HepG2 (cell line): ENCODE results near the gene DCT. TPM values are rescaled to one million over a fixed set of nuclear protein-coding genes. Genes with fewer than 3 reads are reported as not detected.

Source experiments
- ATAC-seq: fragments of 200-7000 bp; cut with Tn5 transposase; 3 replicates; pipeline ENCODE4 v1.9.1; 2020; ENCODE audit warnings: mild to moderate bottlenecking, moderate library complexity
- BruUV-seq: library from RNA; stranded (reverse); fragments of 400-500 nt; replicated peaks from 2 replicates; lab custom pipeline; 2021; lab: Mats Ljungman, UMichigan
- CTCF ChIA-PET: fragments of 300-600 bp; formaldehyde crosslinking; extraction: SDS; loops from one replicate; lab custom pipeline; 2021; ENCODE audit warnings: low total read pairs, inconsistent platforms, low intra/inter-chr PET ratio; lab: Yijun Ruan, JAX
- POLR2A ChIA-PET: fragments of 350-600 bp; sonication (Branson Sonifier 250); formaldehyde crosslinking; loops from one replicate; lab custom pipeline; 2020; ENCODE audit warnings: antibody characterized with exemption, inconsistent platforms; lab: Yijun Ruan, JAX
- DNase-seq: peaks from one replicate; pipeline ENCODE4 v3.0.0-alpha.2; 2015; ENCODE audit warnings: low spot score
- FAIRE-seq: peaks from 3 replicates; lab custom pipeline; 2011; peaks lifted over from hg19 to GRCh38; lab: Jason Lieb, UNC
- H2AFZ ChIP-seq: one replicate; pipeline ENCODE4 v1.6.1; 2011; ENCODE audit warnings: low read length, inconsistent platforms
- H3K27ac ChIP-seq: fragments of 300-600 bp; 3 replicates; pipeline ENCODE4 v1.8.0; 2011; ENCODE audit warnings: mixed run types, mild to moderate bottlenecking, mixed read lengths, low read length, inconsistent platforms; ENCODE audit not compliant: insufficient read depth; ENCODE audit errors: extremely low read length
- H3K27me3 ChIP-seq, 2 experiments: fragments of 200-600 bp in 1 of 2; 2 replicates in 1 of 2; 3 replicates in 1 of 2; pipeline versions ENCODE4 v1.6.0 to v1.8.0; 2011; ENCODE audit warnings: low read length in 2 of 2, mild to moderate bottlenecking in 2 of 2, moderate library complexity in 2 of 2, inconsistent platforms in 1 of 2; ENCODE audit not compliant: insufficient read depth in 2 of 2, control insufficient read depth in 1 of 2
- H3K36me3 ChIP-seq, 2 experiments: fragments of 200-600 bp in 1 of 2; replicated peaks in 1 of 2; 2 replicates in 1 of 2; 3 replicates in 1 of 2; pipeline versions ENCODE4 v1.5.1 to v1.8.0; 2011; ENCODE audit warnings: low read length in 2 of 2, inconsistent platforms in 1 of 2; ENCODE audit not compliant: insufficient read depth in 2 of 2, control insufficient read depth in 1 of 2
- H3K4me1 ChIP-seq: 2 replicates; pipeline ENCODE4 v1.5.1; 2012; ENCODE audit warnings: low read length, inconsistent platforms; ENCODE audit not compliant: insufficient read depth
- H3K4me2 ChIP-seq: 2 replicates; pipeline ENCODE4 v1.6.0; 2011; ENCODE audit warnings: low read depth, low read length, inconsistent platforms
- H3K4me3 ChIP-seq, 3 experiments: fragments of 200-600 bp in 1 of 3; sonication (generic), shearing (Covaris generic) in 1 of 3; replicated peaks in 1 of 3; 2 replicates each; pipeline ENCODE4 v1.5.1; 2011 to 2016; ENCODE audit warnings: low read length in 3 of 3, inconsistent platforms in 2 of 3, low read depth in 2 of 3, mild to moderate bottlenecking in 2 of 3, control low read depth in 1 of 3, mixed read lengths in 1 of 3; ENCODE audit not compliant: insufficient read depth in 1 of 3
- H3K79me2 ChIP-seq: one replicate; pipeline ENCODE4 v1.6.1; 2011; ENCODE audit warnings: low read length, inconsistent platforms; ENCODE audit not compliant: insufficient read depth
- H3K9ac ChIP-seq: 2 replicates; pipeline ENCODE4 v1.6.0; 2011; ENCODE audit warnings: mild to moderate bottlenecking, low read depth, low read length, inconsistent platforms; ENCODE audit not compliant: insufficient read depth
- H3K9me3 ChIP-seq: 2 replicates; pipeline ENCODE4 v1.5.1; 2012; ENCODE audit warnings: mild to moderate bottlenecking, low read length
- H4K20me1 ChIP-seq: 2 replicates; pipeline ENCODE4 v1.6.0; 2011; ENCODE audit warnings: inconsistent platforms, mild to moderate bottlenecking, low read length, moderate library complexity; ENCODE audit not compliant: insufficient read depth
- FOXA1 ChIP-seq, 2 experiments: fragments of 450-650 bp in 1 of 2; sonication (generic) in 1 of 2; formaldehyde crosslinking in 1 of 2; IDR thresholded peaks; 2 replicates each; pipeline versions ENCODE4 v1.4.0 to v1.6.1; 2016 to 2020; ENCODE audit warnings: missing genetic modification reagents in 1 of 2
- KAT7 ChIP-seq: IDR thresholded peaks from 2 replicates; pipeline ENCODE4 v1.6.1; 2018; ENCODE audit warnings: borderline replicate concordance, missing compliant biosample characterization
- MIER2 ChIP-seq: IDR thresholded peaks from 2 replicates; pipeline ENCODE4 v1.6.1; 2016; ENCODE audit warnings: missing biosample characterization, missing genetic modification reagents
- TEAD3 ChIP-seq: optimal IDR thresholded peaks from 2 replicates; pipeline ENCODE3; 2016; ENCODE audit warnings: borderline replicate concordance
- ZNF251 ChIP-seq: sonication (generic); formaldehyde crosslinking; IDR thresholded peaks from 2 replicates; pipeline ENCODE4 v1.9.0; 2021; ENCODE audit warnings: mild to moderate bottlenecking, missing genetic modification reagents
- ZNF451 ChIP-seq: sonication (generic); formaldehyde crosslinking; IDR thresholded peaks from 2 replicates; pipeline ENCODE4 v1.5.0; 2020; ENCODE audit warnings: mild to moderate bottlenecking, missing genetic modification reagents
- WGBS: methylation state at CpG from one replicate; pipeline ENCODE4 v1.1.6; 2017; ENCODE audit warnings: low lambda C conversion rate; 5-methylcytosine and 5-hydroxymethylcytosine counted together
- in situ Hi-C: cut with HindIII; loops from 2 replicates; pipeline ENCODE4 v1.10.0; 2017; ENCODE audit warnings: low pct_unique_long_range_greater_than_20kb; ENCODE audit not compliant: extremely low pct_ligation_motif_present
- intact Hi-C: fragments of 100-400 bp; cut with micrococcal nuclease; formaldehyde crosslinking; loops from one replicate; pipeline ENCODE4 v1.10.0; 2022; ENCODE audit not compliant: unreplicated experiment
- polyA plus RNA-seq, 8 experiments: library from polyadenylated mRNA; depleted of rRNA in 3 of 8; stranded (reverse) in 7 of 8; unstranded in 1 of 8; fragments of >200 nt; fragmentation: Illumina TruSeq in 4 of 8; extraction: Trizol in 4 of 8; gene quantifications; 2 replicates each; pipeline versions ENCODE4 v1.2.1 to v1.2.3, GENCODE V29; 2011 to 2016; ENCODE audit warnings: low read depth in 4 of 8, missing spikeins in 1 of 8, mixed read lengths in 1 of 8; ENCODE audit not compliant: insufficient read depth in 1 of 8
- total RNA-seq, 5 experiments: library from RNA; depleted of rRNA; stranded (reverse); fragments of >200 nt; fragmentation: Illumina TruSeq; extraction: Trizol; gene quantifications; 2 replicates each; pipeline ENCODE4 v1.2.3, GENCODE V29; 2016; ENCODE audit warnings: low read depth in 1 of 5
- TF ChIP-seq, protein P1 (sequence below): sonication (generic); formaldehyde crosslinking; IDR thresholded peaks from 2 replicates; pipeline ENCODE4 v1.5.1; 2020; ENCODE audit warnings: mild to moderate bottlenecking, missing genetic modification reagents, moderate library complexity
- TF ChIP-seq, protein P2 (sequence below): sonication (generic); formaldehyde crosslinking; IDR thresholded peaks from 2 replicates; pipeline ENCODE4 v1.4.0; 2020; ENCODE audit warnings: missing genetic modification reagents
- TF ChIP-seq, protein P3 (sequence below): sonication (generic); formaldehyde crosslinking; IDR thresholded peaks from 2 replicates; pipeline ENCODE4 v1.4.0; 2020; ENCODE audit warnings: missing genetic modification reagents, mild to moderate bottlenecking, borderline replicate concordance
- TF ChIP-seq, protein P4 (sequence below): sonication (generic); formaldehyde crosslinking; IDR thresholded peaks from 2 replicates; pipeline ENCODE4 v1.4.0; 2020; ENCODE audit warnings: mild to moderate bottlenecking, missing genetic modification reagents
- TF ChIP-seq, protein P5 (sequence below): sonication (generic); formaldehyde crosslinking; IDR thresholded peaks from 2 replicates; pipeline ENCODE4 v1.5.1; 2020; ENCODE audit warnings: missing genetic modification reagents, mild to moderate bottlenecking, borderline replicate concordance

DCT gene
- total and polyA plus RNA-seq, 2 of the 13 experiments (the other 11 are each of a cell fraction or from before 2014, with no cell fraction given), result not detected

DNA sequence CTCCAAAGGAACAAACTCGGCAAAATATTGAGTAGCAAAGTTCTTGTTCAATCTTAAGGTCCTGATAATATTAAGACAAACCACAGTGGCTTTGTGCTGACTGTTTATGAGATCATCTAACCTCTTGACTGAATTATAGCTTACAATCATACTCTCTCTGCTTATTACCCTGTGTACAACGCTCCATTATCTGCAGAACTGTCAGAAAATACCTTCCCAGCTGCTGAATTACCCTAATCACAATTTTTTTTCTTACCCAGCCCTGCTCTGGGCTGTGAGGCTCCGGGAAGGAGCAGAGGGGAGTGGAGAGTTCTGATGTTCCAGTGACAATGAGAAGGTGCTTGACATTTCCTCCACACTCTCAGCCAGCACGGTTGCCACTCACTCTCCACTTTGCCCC lies 64.8 kb downstream of the DCT start:
- DNase-seq (no peak), FAIRE-seq (no peak)
- CTCF ChIA-PET, result no interaction called here
- intact Hi-C loops, result loop anchor here (5.0 kb wide), 1 partner anchor 1167 kb away; no protein-coding TSS in a partner anchor
- Histone ChIP-seq H3K27ac (no peak overlapping the region), H3K9ac (no peak overlapping the region), H3K9me3 (no peaks in the 10 kb centered on the region), H3K36me3 (no peaks in the 10 kb centered on the region), H3K79me2 (no peaks in the 10 kb centered on the region), H3K27me3 (no peaks in the 10 kb centered on the region; a peak in 1 of 5 replicates)
- 3% methylated on average over 4 of the region's 4 CpGs for WGBS
- no peak for TF ChIP-seq ZNF251 (CRISPR knock-in tag)
- TF ChIP-seq ZNF451 (CRISPR knock-in tag), result no peak
- no peak for TF ChIP-seq MIER2
- TF ChIP-seq, protein P1, sequence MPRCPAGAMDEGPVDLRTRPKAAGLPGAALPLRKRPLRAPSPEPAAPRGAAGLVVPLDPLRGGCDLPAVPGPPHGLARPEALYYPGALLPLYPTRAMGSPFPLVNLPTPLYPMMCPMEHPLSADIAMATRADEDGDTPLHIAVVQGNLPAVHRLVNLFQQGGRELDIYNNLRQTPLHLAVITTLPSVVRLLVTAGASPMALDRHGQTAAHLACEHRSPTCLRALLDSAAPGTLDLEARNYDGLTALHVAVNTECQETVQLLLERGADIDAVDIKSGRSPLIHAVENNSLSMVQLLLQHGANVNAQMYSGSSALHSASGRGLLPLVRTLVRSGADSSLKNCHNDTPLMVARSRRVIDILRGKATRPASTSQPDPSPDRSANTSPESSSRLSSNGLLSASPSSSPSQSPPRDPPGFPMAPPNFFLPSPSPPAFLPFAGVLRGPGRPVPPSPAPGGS (CRISPR knock-in tag), result no peak
- TF ChIP-seq, protein P2, sequence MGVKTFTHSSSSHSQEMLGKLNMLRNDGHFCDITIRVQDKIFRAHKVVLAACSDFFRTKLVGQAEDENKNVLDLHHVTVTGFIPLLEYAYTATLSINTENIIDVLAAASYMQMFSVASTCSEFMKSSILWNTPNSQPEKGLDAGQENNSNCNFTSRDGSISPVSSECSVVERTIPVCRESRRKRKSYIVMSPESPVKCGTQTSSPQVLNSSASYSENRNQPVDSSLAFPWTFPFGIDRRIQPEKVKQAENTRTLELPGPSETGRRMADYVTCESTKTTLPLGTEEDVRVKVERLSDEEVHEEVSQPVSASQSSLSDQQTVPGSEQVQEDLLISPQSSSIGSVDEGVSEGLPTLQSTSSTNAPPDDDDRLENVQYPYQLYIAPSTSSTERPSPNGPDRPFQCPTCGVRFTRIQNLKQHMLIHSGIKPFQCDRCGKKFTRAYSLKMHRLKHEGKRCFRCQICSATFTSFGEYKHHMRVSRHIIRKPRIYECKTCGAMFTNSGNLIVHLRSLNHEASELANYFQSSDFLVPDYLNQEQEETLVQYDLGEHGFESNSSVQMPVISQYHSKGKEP, result no peak
- TF ChIP-seq KAT7 (CRISPR knock-in tag), result no peak
- TF ChIP-seq, all 625 proteins: peak for 0
- Histone ChIP-seq H3K4me3 (no peak overlapping the region), H4K20me1 (no peaks in the 10 kb centered on the region), H3K4me1 (peaks cover 8% of the 10 kb centered on the region), H2AFZ (no peak overlapping the region), H3K4me2 (no peak overlapping the region)
- BruUV-seq, result no TSS peak
- POLR2A ChIA-PET, result no interaction called here
- in situ Hi-C loops, result no loop called here
- no peak for ATAC-seq

DNA sequence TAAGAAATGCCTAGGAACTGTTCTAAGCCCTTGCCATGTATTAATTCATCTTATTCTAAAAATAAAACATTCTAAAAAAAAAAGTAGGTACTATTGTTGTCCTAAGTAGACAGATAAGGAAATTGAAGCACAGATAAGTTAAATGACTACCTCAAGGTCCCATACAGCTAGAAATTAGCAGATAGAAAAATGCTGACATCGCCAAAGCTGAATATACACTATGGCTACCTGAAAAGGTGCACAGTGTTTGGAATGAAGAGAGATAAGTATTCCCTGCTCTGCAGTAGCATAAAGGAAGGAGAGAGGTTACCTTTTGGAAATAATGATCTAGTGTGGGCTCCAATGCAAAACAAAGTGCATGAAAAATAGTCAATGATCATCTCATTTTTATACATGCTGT lies 65.3 kb downstream of the DCT start:
- CTCF ChIA-PET, result no interaction called here
- Histone ChIP-seq H3K27me3 (no peaks in the 10 kb centered on the region; a peak in 1 of 5 replicates), H3K27ac (no peak overlapping the region), H3K9me3 (no peaks in the 10 kb centered on the region), H3K4me1 (peaks cover 8% of the 10 kb centered on the region), H3K4me3 (no peak overlapping the region), H4K20me1 (no peaks in the 10 kb centered on the region), H3K9ac (no peak overlapping the region), H3K36me3 (no peaks in the 10 kb centered on the region), H2AFZ (no peak overlapping the region), H3K79me2 (no peaks in the 10 kb centered on the region), H3K4me2 (no peak overlapping the region)
- in situ Hi-C loops (no loop called here), intact Hi-C loops (no loop called here)
- DNase-seq (no peak), FAIRE-seq (no peak), ATAC-seq (no peak)
- WGBS, result 96% methylated on average over 1 of the region's 1 CpG
- no TSS peak for BruUV-seq
- POLR2A ChIA-PET, result no interaction called here
- TF ChIP-seq, protein P3, sequence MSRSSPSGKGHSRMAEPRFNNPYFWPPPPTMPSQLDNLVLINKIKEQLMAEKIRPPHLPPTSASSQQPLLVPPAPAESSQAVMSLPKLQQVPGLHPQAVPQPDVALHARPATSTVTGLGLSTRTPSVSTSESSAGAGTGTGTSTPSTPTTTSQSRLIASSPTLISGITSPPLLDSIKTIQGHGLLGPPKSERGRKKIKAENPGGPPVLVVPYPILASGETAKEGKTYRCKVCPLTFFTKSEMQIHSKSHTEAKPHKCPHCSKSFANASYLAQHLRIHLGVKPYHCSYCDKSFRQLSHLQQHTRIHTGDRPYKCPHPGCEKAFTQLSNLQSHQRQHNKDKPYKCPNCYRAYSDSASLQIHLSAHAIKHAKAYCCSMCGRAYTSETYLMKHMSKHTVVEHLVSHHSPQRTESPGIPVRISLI (CRISPR knock-in tag), result no peak
- TF ChIP-seq, protein P4, sequence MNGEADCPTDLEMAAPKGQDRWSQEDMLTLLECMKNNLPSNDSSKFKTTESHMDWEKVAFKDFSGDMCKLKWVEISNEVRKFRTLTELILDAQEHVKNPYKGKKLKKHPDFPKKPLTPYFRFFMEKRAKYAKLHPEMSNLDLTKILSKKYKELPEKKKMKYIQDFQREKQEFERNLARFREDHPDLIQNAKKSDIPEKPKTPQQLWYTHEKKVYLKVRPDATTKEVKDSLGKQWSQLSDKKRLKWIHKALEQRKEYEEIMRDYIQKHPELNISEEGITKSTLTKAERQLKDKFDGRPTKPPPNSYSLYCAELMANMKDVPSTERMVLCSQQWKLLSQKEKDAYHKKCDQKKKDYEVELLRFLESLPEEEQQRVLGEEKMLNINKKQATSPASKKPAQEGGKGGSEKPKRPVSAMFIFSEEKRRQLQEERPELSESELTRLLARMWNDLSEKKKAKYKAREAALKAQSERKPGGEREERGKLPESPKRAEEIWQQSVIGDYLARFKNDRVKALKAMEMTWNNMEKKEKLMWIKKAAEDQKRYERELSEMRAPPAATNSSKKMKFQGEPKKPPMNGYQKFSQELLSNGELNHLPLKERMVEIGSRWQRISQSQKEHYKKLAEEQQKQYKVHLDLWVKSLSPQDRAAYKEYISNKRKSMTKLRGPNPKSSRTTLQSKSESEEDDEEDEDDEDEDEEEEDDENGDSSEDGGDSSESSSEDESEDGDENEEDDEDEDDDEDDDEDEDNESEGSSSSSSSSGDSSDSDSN (CRISPR knock-in tag), result no peak
- no peak for TF ChIP-seq TEAD3 (CRISPR knock-in tag)
- TF ChIP-seq FOXA1 (IDR thresholded peaks at IDR 0.05), result no peak
- TF ChIP-seq FOXA1 (CRISPR knock-in tag; IDR thresholded peaks at IDR 0.05), result no peak
- TF ChIP-seq, protein P5, sequence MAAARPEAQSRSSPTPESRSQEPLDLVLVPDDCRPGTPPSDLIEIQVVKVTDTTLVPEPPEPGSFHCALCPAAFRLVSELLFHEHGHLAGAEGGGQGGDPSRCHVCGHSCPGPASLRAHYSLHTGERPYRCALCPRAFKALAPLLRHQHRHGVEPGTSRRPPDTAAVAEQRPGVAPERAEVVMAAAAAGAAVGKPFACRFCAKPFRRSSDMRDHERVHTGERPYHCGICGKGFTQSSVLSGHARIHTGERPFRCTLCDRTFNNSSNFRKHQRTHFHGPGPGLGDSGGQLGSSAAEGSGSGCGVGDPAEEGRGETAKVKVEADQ (CRISPR knock-in tag), result no peak
